GM19455 (cell line): Measurements from ENCODE around the gene LIPE.

Experiments
- ATAC-seq: cut with Tn5 transposase; IDR thresholded peaks from one replicate; pipeline ENCODE4 v1.9.1; 2021; ENCODE audit not compliant: unreplicated experiment

LIPE gene

DNA sequence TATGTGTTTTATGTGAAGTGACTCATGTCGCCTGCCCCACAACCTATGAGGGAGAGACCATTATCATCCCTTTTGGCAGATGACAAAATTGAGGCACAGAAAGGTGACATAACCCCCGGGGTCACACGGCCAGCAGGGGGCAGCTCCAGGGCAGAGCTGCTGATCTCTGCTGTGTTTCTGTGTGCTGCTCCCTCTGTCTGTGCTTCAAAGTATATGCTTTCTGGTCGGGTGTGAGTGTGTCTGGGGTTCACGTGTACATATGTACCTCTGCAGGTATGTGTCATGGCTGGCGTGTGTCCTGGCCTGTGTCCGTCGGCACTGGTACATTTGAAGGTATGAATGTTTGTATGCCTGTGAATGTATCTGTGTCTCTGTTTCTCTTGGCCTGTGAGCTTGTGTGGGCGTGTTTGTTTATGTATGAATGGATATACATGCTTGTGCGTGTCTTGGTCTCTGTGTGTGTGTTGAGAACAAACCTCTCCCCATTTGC lies 7.1 kb downstream of the LIPE start:
- ATAC-seq: no peak

GRCh38 chr19:42419309-42419708 lies 7.9 kb downstream of the LIPE start:
- ATAC-seq: no peak

GRCh38 chr19:42412661-42413076 lies 14.5 kb downstream of the LIPE start:
- ATAC-seq: no peak

GRCh38 chr19:42412227-42412626 lies 15.0 kb downstream of the LIPE start:
- no peak for ATAC-seq

GRCh38 chr19:42411581-42412178 lies 15.5 kb downstream of the LIPE start:
- no peak for ATAC-seq

GRCh38 chr19:42410371-42410770 lies 16.8 kb downstream of the LIPE start:
- ATAC-seq: no peak

GRCh38 chr19:42409477-42409876 lies 17.7 kb downstream of the LIPE start:
- ATAC-seq: no peak

GRCh38 chr19:42407816-42408175 lies 19.4 kb downstream of the LIPE start:
- no peak for ATAC-seq

- no peak for ATAC-seq
These were observed 19.9 kb downstream of the LIPE start for GRCh38 chr19:42407085-42407815.

DNA sequence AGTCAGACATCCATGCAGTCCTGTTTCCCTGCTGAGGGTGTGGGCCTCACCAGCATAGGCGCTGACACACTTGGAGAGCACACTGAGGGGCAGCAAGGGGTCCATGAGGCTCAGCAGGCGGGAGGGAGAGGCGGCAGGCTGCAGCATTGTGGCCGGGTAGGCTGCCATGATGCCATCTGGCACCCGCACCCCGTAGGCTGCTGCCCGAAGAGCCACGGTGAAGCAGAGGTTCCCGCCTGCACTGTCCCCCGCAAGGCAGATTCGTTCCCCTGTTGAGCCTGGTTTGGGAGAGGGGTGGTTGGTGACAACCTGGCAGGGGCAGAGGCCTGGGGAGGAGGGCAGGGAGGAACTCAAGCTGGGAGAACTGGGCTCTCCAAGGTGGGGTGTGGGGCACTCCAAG lies 21.1 kb downstream of the LIPE start:
- no peak for ATAC-seq

GRCh38 chr19:42403586-42403985 lies 23.6 kb downstream of the LIPE start:
- no peak for ATAC-seq

- no peak for ATAC-seq
These were observed 24.6 kb downstream of the LIPE start for GRCh38 chr19:42402376-42403116.

DNA sequence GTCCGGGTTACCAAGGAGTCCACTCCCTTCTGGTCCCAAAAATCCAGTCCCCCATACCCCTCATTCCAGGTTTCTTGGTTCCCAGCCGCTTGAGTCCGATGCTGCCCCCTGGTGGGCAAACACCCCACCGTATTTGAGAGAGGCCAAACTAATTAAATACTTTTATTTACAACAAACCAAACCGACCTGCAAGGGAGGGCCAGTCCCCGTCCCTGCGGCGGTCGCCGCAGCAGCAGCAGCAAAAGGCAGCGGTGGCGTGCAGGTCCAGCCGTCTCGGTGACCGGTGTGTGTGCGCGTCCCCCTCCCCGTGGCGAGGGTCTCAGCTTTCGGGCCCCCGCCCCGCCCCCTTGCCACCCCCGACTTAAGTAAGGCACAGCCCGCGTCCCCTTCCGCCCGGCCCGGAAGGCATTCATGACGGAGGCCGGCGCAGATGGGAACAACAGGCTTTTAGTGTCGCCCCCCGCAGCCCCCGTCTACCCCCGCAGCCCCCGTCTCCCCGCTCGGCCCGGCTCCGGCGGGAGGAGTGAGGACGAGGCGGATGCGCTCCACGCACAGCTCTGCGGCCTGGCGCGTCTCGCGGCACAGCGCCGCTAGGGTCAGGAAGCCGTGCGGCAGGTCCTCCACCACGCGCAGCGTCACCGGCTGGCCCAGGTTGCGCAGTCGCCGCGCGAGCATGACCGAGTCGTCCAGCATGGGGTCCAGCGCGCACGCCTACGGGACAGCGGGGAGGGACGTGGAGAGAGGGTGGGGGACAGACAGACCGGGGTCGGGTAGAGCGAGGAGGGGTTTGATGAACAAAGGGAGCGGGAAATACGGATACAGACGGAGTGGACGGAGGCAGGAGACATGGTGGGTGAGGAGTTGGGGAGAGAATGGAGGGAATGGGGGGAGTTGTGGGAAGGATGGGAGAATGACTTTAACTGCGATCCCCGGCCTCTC lies 25.6 kb downstream of the LIPE start:
- no peak for ATAC-seq

- no peak for ATAC-seq
These were observed 26.8 kb downstream of the LIPE start for GRCh38 chr19:42400404-42400803.

DNA sequence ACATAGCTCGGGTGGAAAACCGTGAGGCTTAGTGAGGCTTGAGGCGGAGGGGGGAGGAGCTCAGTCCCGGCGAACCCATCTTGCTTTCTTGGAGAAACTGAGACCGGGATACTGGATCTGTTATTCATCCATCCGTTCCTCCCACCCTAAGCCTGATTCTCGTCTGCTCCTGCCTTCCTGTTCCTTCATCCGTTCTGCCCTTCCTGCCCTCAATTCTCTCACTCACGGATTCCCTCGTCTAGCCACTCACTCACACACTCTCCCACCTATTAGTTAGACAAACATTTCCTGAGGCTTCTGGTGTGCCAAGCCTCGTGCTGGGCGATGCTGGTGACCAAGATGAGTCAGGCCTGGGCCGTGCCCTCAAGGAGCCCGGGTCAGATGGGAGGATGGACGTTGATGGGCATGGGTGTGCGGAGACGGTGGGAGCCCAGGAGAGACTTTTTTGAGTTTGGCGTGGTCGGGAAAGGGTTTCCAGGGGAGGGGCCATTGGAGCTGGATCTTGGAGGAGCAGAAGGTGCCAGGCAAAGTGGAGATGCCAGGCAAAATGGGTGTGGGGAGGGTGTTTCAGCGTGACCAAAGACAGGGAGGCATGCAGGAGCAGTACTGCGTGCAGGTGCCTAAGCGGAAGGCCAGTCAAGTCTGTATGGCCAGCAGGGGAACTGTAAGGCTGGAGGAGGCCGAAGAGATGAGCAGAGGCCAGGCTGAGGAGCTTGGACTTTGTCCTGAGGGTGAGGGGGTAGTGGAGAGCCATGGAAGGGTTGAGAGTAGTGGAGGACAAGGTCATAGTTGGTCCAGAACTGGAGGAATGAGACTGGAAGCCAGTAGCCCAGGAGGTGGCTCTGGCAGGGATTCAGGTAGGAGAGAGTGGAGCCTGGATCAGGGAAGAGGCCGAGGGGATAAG lies 29.7 kb downstream of the LIPE start:
- ATAC-seq: no peak

- peak; percentile 98 for ATAC-seq
These were observed 30.6 kb downstream of the LIPE start for GRCh38 chr19:42396381-42397262.

GRCh38 chr19:42394751-42395150 lies 32.4 kb downstream of the LIPE start:
- ATAC-seq: no peak

- ATAC-seq: no peak
These were observed 35.0 kb downstream of the LIPE start for GRCh38 chr19:42392165-42392564.

- ATAC-seq: no peak
These were observed 37.3 kb downstream of the LIPE start, which contains the start of gene CNFN for GRCh38 chr19:42389899-42390298. TSS of gene CNFN (minus strand) at chr19:42390297. CDS start at chr19:42389037, 1,260 bp downstream.
